Uterus (tissue), 4 donors: Measurements from ENCODE around the gene MUC5B. TPM values are rescaled to one million over a fixed set of nuclear protein-coding genes. Genes with fewer than 3 reads are reported as not detected.
"Not testable (repeated sequence)": the region's sequence is repeated elsewhere in the genome, so short reads cannot be mapped to it uniquely, and the experiment has no call there.

Experiments used
- DNase-seq, 2 donors: peaks; one replicate each; pipeline ENCODE4 v3.0.0-alpha.2; 2019 to 2020
- H3K27ac ChIP-seq, 2 donors: fragments of 200-600 bp; sonication (generic); 1 replicate in 1 of 2; 2 replicates in 1 of 2; pipeline ENCODE4 v1.5.1; 2016 to 2018
- H3K27me3 ChIP-seq, 2 donors: fragments of 200-600 bp; sonication (generic); one replicate each; pipeline ENCODE4 v1.5.1; 2018 to 2019; ENCODE audit warnings: control low read depth in 1 of 2
- H3K36me3 ChIP-seq, 2 donors: fragments of 200-600 bp; sonication (generic); one replicate each; pipeline ENCODE4 v1.5.1; 2019; ENCODE audit warnings: control low read depth in 1 of 2
- H3K4me1 ChIP-seq, 2 donors: fragments of 200-600 bp; sonication (generic); one replicate each; pipeline ENCODE4 v1.5.1; 2018 to 2019; ENCODE audit warnings: control low read depth in 1 of 2
- H3K4me3 ChIP-seq, 2 donors: fragments of 200-600 bp; sonication (generic); 1 replicate in 1 of 2; 2 replicates in 1 of 2; pipeline ENCODE4 v1.5.1; 2018 to 2019; ENCODE audit warnings: mild to moderate bottlenecking in 1 of 2
- H3K9me3 ChIP-seq, 2 donors: fragments of 200-600 bp; sonication (generic); one replicate each; pipeline ENCODE4 v1.5.1; 2019; ENCODE audit warnings: control low read depth in 1 of 2
- POLR2A ChIP-seq, 2 donors: fragments of 450-650 bp; IDR thresholded peaks; one replicate each; pipeline ENCODE4 v1.6.1; 2016; ENCODE audit warnings: antibody characterized with exemption in 2 of 2, mild to moderate bottlenecking in 1 of 2, moderate library complexity in 1 of 2
- intact Hi-C: fragments of 100-400 bp; cut with DNase I; formaldehyde crosslinking; loops from one replicate; pipeline ENCODE4 v1.15.1; 2023; ENCODE audit warnings: low total_unique reads
- total RNA-seq, 4 donors: library from RNA; depleted of rRNA in 3 of 4; stranded (reverse); fragments of >200 nt in 3 of 4; gene quantifications; one replicate each; pipeline versions ENCODE4 v1.1.0 to v1.2.4, GENCODE V29; 2014 to 2023
- TF ChIP-seq, protein P1 (sequence below), 4 experiments: fragments of 200-600 bp in 2 of 4; fragments of 450-650 bp in 2 of 4; sonication (generic) in 2 of 4; IDR thresholded peaks; one replicate each; pipeline ENCODE4 v1.5.1; 2016 to 2019; ENCODE audit warnings: antibody characterized with exemption in 4 of 4, mild to moderate bottlenecking in 2 of 4, moderate library complexity in 1 of 4
- donor health status: DM: yes; HTN: yes; CAD: no.

The MUC5B gene, protein sequence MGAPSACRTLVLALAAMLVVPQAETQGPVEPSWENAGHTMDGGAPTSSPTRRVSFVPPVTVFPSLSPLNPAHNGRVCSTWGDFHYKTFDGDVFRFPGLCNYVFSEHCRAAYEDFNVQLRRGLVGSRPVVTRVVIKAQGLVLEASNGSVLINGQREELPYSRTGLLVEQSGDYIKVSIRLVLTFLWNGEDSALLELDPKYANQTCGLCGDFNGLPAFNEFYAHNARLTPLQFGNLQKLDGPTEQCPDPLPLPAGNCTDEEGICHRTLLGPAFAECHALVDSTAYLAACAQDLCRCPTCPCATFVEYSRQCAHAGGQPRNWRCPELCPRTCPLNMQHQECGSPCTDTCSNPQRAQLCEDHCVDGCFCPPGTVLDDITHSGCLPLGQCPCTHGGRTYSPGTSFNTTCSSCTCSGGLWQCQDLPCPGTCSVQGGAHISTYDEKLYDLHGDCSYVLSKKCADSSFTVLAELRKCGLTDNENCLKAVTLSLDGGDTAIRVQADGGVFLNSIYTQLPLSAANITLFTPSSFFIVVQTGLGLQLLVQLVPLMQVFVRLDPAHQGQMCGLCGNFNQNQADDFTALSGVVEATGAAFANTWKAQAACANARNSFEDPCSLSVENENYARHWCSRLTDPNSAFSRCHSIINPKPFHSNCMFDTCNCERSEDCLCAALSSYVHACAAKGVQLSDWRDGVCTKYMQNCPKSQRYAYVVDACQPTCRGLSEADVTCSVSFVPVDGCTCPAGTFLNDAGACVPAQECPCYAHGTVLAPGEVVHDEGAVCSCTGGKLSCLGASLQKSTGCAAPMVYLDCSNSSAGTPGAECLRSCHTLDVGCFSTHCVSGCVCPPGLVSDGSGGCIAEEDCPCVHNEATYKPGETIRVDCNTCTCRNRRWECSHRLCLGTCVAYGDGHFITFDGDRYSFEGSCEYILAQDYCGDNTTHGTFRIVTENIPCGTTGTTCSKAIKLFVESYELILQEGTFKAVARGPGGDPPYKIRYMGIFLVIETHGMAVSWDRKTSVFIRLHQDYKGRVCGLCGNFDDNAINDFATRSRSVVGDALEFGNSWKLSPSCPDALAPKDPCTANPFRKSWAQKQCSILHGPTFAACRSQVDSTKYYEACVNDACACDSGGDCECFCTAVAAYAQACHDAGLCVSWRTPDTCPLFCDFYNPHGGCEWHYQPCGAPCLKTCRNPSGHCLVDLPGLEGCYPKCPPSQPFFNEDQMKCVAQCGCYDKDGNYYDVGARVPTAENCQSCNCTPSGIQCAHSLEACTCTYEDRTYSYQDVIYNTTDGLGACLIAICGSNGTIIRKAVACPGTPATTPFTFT (N-terminal part only)
- total RNA-seq = 1 to 10 TPM in 2 of 4 donors, under 1 TPM in 2; under 0.01 to 3.8 (median 0.71) TPM

GRCh38 chr11:1222491-1223345, at the start of gene MUC5B:
Gene MUC5B, plus strand, starts transcription at chr11:1223066. Its CDS starts 58 bp downstream, at chr11:1223124.
- DNase-seq = no peak
- intact Hi-C loops = no loop called here
- TF ChIP-seq POLR2A (IDR thresholded peaks at IDR 0.05) = no peak
- TF ChIP-seq, protein P1, sequence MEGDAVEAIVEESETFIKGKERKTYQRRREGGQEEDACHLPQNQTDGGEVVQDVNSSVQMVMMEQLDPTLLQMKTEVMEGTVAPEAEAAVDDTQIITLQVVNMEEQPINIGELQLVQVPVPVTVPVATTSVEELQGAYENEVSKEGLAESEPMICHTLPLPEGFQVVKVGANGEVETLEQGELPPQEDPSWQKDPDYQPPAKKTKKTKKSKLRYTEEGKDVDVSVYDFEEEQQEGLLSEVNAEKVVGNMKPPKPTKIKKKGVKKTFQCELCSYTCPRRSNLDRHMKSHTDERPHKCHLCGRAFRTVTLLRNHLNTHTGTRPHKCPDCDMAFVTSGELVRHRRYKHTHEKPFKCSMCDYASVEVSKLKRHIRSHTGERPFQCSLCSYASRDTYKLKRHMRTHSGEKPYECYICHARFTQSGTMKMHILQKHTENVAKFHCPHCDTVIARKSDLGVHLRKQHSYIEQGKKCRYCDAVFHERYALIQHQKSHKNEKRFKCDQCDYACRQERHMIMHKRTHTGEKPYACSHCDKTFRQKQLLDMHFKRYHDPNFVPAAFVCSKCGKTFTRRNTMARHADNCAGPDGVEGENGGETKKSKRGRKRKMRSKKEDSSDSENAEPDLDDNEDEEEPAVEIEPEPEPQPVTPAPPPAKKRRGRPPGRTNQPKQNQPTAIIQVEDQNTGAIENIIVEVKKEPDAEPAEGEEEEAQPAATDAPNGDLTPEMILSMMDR (IDR thresholded peaks at IDR 0.05) = no peak
- H3K27ac ChIP-seq = no peak within 1 kb of the TSS
- H3K9me3 ChIP-seq = no peaks in the 10 kb centered on the region
- H3K4me3 ChIP-seq = no peak within 1 kb of the TSS
- H3K27me3 ChIP-seq = no peaks in the 10 kb centered on the region
- H3K4me1 ChIP-seq = no peaks in the 10 kb centered on the region
- no peaks in the 10 kb centered on the region for H3K36me3 ChIP-seq

DNA sequence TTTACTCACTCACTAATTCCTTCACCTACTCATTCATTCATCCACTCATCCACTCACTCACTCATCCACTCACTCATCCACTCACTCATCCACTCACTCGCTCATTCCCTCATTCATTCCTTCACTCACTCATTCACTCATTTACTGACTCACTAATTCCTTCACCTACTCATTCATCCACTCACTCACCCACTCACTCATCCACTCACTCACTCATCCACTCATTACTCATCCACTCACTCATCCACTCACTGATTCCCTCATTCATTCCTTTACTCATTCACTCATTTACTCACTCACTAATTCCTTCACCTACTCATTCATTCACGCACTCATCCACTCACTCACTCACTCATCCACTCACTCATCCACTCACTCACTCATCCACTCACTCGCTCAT, 49.5 kb upstream of the MUC5B start:
- intact Hi-C loops, H3K4me1 ChIP-seq, H3K27me3 ChIP-seq, H3K36me3 ChIP-seq, DNase-seq, H3K27ac ChIP-seq, H3K4me3 ChIP-seq, H3K9me3 ChIP-seq: not testable (repeated sequence)

DNA sequence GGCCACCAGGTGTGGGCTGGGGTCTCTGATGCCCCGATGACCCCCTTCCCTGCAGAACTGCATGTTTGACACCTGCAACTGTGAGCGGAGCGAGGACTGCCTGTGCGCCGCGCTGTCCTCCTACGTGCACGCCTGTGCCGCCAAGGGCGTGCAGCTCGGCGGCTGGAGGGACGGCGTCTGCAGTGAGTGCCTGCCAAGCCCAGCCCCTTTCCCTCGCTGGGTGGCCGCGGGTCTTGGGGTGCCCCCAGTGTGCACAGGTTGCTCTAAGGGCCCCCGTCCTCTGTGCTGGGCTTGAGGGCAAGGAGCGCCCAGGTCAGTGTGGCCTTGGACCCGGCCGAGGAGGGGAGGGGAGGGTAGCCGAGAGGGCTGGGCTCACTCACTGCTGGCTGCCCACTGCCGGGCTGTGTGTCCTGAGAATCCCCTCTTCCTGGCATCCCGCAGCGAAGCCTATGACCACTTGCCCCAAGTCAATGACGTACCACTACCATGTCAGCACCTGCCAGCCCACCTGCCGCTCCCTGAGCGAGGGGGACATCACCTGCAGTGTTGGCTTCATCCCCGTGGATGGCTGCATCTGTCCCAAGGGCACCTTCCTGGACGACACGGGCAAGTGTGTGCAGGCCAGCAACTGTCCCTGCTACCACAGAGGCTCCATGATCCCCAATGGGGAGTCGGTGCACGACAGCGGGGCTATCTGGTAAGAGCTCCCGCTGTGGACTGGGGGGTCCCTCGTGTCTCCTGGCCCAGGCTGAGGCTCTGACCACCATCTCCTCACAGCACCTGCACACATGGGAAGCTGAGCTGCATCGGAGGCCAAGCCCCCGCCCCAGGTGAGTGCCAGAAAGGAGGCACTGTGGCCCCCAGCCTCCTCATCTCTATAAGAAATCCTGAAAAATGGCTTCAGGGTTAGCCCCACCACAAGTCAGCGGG, 48.2 kb upstream of the MUC5B start:
- intact Hi-C loops = no loop called here
- Histone ChIP-seq H3K4me3 (no peak overlapping the region), H3K9me3 (no peaks in the 10 kb centered on the region), H3K27ac (no peak overlapping the region), H3K27me3 (no peaks in the 10 kb centered on the region), H3K4me1 (no peaks in the 10 kb centered on the region), H3K36me3 (no peaks in the 10 kb centered on the region)
- no peak for DNase-seq
- TF ChIP-seq, protein P1 (IDR thresholded peaks at IDR 0.05) = no peak
- TF ChIP-seq POLR2A (IDR thresholded peaks at IDR 0.05) = no peak

- Histone ChIP-seq H3K4me1 (no peaks in the 10 kb centered on the region), H3K4me3 (no peak overlapping the region), H3K9me3 (no peaks in the 10 kb centered on the region), H3K27ac (no peak overlapping the region), H3K36me3 (no peaks in the 10 kb centered on the region), H3K27me3 (no peaks in the 10 kb centered on the region)
- DNase-seq = no peak
- intact Hi-C loops = no loop called here
- TF ChIP-seq POLR2A (IDR thresholded peaks at IDR 0.05) = no peak
- TF ChIP-seq, protein P1 (IDR thresholded peaks at IDR 0.05) = no peak
These were observed 47.2 kb upstream of the MUC5B start for GRCh38 chr11:1175461-1176223.
